Measurements from ENCODE around the gene ORAI3. TPM values are rescaled to one million over a fixed set of nuclear protein-coding genes. Genes with fewer than 3 reads are reported as not detected.

The ORAI3 gene
- total and polyA plus RNA-seq, 2 of the 13 experiments (the other 11 are each of a cell fraction or from before 2014, with no cell fraction given) = 11.4 to 32.0 TPM

DNA sequence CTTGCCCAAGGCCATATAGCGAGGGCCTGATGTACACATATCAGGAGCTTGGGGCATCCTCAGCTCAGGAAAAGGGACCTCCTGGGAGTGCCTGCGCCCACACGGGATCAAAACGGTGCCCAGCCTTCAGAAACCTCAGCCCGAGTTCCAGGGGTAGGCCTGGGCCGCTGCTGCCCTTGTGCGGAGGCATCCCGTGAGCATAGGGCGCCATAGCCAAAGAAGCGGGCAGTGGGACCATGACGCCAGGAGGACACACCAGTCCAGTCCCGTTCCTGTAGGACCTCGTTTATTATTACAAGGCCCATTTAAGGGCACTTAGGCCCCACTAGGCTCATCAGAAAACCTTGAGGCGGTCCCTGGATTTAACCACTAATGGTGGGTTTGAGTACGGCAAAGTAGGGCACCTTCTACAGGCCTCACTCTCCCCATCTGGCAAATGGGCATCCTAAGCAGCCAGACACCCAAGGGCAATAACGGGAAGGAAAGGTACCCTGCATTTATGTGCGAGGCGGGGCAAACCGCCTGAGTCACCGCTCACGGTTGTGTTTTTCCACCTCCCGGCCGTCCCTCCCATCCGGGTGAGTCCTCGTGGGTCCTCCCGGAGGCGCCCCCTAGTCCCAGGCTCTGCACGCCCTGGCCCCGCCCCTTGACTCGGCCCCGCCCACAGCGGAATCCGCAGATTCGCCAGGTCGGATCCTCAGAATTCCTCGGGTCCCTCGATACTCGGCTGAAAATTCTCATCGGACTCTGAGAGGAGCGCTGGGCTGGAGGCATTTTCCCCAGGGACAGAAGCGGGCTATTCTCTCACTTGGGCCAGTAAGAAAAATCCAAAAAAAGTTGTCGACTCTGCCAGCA lies 8.0 kb downstream of the ORAI3 start (continued):
- TF ChIP-seq, protein P1, sequence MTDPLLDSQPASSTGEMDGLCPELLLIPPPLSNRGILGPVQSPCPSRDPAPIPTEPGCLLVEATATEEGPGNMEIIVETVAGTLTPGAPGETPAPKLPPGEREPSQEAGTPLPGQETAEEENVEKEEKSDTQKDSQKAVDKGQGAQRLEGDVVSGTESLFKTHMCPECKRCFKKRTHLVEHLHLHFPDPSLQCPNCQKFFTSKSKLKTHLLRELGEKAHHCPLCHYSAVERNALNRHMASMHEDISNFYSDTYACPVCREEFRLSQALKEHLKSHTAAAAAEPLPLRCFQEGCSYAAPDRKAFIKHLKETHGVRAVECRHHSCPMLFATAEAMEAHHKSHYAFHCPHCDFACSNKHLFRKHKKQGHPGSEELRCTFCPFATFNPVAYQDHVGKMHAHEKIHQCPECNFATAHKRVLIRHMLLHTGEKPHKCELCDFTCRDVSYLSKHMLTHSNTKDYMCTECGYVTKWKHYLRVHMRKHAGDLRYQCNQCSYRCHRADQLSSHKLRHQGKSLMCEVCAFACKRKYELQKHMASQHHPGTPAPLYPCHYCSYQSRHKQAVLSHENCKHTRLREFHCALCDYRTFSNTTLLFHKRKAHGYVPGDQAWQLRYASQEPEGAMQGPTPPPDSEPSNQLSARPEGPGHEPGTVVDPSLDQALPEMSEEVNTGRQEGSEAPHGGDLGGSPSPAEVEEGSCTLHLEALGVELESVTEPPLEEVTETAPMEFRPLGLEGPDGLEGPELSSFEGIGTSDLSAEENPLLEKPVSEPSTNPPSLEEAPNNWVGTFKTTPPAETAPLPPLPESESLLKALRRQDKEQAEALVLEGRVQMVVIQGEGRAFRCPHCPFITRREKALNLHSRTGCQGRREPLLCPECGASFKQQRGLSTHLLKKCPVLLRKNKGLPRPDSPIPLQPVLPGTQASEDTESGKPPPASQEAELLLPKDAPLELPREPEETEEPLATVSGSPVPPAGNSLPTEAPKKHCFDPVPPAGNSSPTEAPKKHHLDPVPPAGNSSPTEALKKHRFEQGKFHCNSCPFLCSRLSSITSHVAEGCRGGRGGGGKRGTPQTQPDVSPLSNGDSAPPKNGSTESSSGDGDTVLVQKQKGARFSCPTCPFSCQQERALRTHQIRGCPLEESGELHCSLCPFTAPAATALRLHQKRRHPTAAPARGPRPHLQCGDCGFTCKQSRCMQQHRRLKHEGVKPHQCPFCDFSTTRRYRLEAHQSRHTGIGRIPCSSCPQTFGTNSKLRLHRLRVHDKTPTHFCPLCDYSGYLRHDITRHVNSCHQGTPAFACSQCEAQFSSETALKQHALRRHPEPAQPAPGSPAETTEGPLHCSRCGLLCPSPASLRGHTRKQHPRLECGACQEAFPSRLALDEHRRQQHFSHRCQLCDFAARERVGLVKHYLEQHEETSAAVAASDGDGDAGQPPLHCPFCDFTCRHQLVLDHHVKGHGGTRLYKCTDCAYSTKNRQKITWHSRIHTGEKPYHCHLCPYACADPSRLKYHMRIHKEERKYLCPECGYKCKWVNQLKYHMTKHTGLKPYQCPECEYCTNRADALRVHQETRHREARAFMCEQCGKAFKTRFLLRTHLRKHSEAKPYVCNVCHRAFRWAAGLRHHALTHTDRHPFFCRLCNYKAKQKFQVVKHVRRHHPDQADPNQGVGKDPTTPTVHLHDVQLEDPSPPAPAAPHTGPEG (CRISPR knock-in tag; IDR thresholded peaks at IDR 0.05) = no peak
- TF ChIP-seq ZNF441 (CRISPR knock-in tag; IDR thresholded peaks at IDR 0.05; ENCODE audit: borderline replicate concordance) (peak; percentile 14; the same call in 1 of the 2 replicates), ZBTB7B (CRISPR knock-in tag; IDR thresholded peaks at IDR 0.05) (0 out of 2 replicates have a peak, but pooled peaks have one; percentile 25), RARG (CRISPR knock-in tag; IDR thresholded peaks at IDR 0.05; ENCODE audit: low read depth) (no peak), SIX1 (CRISPR knock-in tag; IDR thresholded peaks at IDR 0.05; ENCODE audit: borderline replicate concordance) (no peak), ZNF460 (CRISPR knock-in tag; IDR thresholded peaks at IDR 0.05; ENCODE audit: borderline replicate concordance) (no peak; the same call in 1 of the 2 replicates), FOXA3 (CRISPR knock-in tag; IDR thresholded peaks at IDR 0.05) (no peak), SMAD1 (CRISPR knock-in tag; IDR thresholded peaks at IDR 0.05; ENCODE audit: borderline replicate concordance, low read depth) (no peak), ZNF572 (CRISPR knock-in tag; IDR thresholded peaks at IDR 0.05) (0 out of 2 replicates have a peak, but pooled peaks have one; percentile 27), U2AF1 (optimal IDR thresholded peaks at IDR 0.05; ENCODE audit: low read depth, low read length) (no peak), RELA (CRISPR knock-in tag; IDR thresholded peaks at IDR 0.05) (no peak; the same call in none of the 2 replicates), BHLHE40 (IDR thresholded peaks at IDR 0.05; ENCODE audit: low read length) (peak; percentile 55; the same call in 1 of the 2 replicates), KDM6A (CRISPR knock-in tag; IDR thresholded peaks at IDR 0.05; ENCODE audit: low read depth) (no peak; the same call in 1 of the 2 replicates), ZFP36 (IDR thresholded peaks at IDR 0.05; ENCODE audit: borderline replicate concordance, low read depth, low read length, partially characterized antibody) (no peak)
- TF ChIP-seq, protein P2, sequence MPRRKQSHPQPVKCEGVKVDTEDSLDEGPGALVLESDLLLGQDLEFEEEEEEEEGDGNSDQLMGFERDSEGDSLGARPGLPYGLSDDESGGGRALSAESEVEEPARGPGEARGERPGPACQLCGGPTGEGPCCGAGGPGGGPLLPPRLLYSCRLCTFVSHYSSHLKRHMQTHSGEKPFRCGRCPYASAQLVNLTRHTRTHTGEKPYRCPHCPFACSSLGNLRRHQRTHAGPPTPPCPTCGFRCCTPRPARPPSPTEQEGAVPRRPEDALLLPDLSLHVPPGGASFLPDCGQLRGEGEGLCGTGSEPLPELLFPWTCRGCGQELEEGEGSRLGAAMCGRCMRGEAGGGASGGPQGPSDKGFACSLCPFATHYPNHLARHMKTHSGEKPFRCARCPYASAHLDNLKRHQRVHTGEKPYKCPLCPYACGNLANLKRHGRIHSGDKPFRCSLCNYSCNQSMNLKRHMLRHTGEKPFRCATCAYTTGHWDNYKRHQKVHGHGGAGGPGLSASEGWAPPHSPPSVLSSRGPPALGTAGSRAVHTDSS (CRISPR knock-in tag; conservative IDR thresholded peaks at IDR 0.05) = no peak
- TF ChIP-seq, protein P3, sequence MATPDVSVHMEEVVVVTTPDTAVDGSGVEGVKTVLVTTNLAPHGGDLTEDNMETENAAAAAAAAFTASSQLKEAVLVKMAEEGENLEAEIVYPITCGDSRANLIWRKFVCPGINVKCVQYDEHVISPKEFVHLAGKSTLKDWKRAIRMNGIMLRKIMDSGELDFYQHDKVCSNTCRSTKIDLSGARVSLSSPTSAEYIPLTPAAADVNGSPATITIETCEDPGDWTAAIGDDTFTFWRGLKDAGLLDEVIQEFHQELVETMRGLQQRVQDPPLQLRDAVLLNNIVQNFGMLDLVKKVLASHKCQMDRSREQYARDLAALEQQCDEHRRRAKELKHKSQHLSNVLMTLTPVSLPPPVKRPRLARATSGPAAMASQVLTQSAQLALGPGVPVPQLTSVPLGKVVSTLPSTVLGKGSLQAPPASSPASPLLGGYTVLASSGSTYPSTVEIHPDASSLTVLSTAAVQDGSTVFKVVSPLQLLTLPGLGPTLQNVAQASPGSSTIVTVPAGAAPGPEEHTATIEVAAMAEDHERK (CRISPR knock-in tag; IDR thresholded peaks at IDR 0.05; ENCODE audit: low read depth) = no peak
- TF ChIP-seq, protein P4, sequence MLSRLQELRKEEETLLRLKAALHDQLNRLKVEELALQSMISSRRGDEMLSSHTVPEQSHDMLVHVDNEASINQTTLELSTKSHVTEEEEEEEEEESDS (CRISPR knock-in tag; IDR thresholded peaks at IDR 0.05; ENCODE audit: borderline replicate concordance) = no peak
- TF ChIP-seq, protein P5, sequence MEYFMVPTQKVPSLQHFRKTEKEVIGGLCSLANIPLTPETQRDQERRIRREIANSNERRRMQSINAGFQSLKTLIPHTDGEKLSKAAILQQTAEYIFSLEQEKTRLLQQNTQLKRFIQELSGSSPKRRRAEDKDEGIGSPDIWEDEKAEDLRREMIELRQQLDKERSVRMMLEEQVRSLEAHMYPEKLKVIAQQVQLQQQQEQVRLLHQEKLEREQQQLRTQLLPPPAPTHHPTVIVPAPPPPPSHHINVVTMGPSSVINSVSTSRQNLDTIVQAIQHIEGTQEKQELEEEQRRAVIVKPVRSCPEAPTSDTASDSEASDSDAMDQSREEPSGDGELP (IDR thresholded peaks at IDR 0.05; ENCODE audit: borderline replicate concordance, low read depth) = no peak
